ENCODE data around the gene PREPL. TPM values are rescaled to one million over a fixed set of nuclear protein-coding genes. Genes with fewer than 3 reads are reported as not detected.

The PREPL gene
- total and polyA plus RNA-seq, 10 of the 15 experiments (the other 5 are each of a cell fraction or from before 2014, with no cell fraction given), result 9.2 to 43.0 (median 20.4) TPM

GRCh38 chr2:44285174-44285573, 76.1 kb downstream of the PREPL start:
- peaks cover 0 to 2% of the 10 kb centered on the region in 2 experiments; a peak in 1 of 4 replicates for H3K27me3 ChIP-seq (replicated peaks in 1 of 2; ENCODE audit: control insufficient read depth in 2 of 2, insufficient read depth in 2 of 2, low read length in 1 of 2)
- DNase-seq (ENCODE audit: low read depth, low spot score) (no peak), FAIRE-seq (no peak), ATAC-seq (no peak)
- no peaks in the 10 kb centered on the region for H3K79me2 ChIP-seq (ENCODE audit: control insufficient read depth, insufficient read depth, low read length)
- H3K27ac ChIP-seq (ENCODE audit: control insufficient read depth, insufficient read depth), result no peak overlapping the region
- no TSS peak for BruUV-seq (replicated peaks)
- H3K4me3 ChIP-seq, result no peak overlapping the region
- no peaks in the 10 kb centered on the region for H3K36me3 ChIP-seq (ENCODE audit: control insufficient read depth in 2 of 2, insufficient read depth in 2 of 2, low read length in 1 of 2)
- no peaks in the 10 kb centered on the region for H4K20me1 ChIP-seq (ENCODE audit: control insufficient read depth, insufficient read depth)
- TF ChIP-seq ATF2 (IDR thresholded peaks at IDR 0.05; ENCODE audit: low read length), result no peak
- TF ChIP-seq BCLAF1 (IDR thresholded peaks at IDR 0.05), result no peak
- TF ChIP-seq FOS (IDR thresholded peaks at IDR 0.05; ENCODE audit: borderline replicate concordance, extremely low read depth, insufficient read length), result no peak
- no peak for TF ChIP-seq EZH2 (IDR thresholded peaks at IDR 0.05; ENCODE audit: borderline replicate concordance, control insufficient read depth, low read depth, low read length)
- TF ChIP-seq SRF (IDR thresholded peaks at IDR 0.05; ENCODE audit: low read depth in 2 of 2, low read length in 2 of 2), result no peak
- no peak for TF ChIP-seq CBX3 (IDR thresholded peaks at IDR 0.05; ENCODE audit: borderline replicate concordance, low read depth)
- no peak for TF ChIP-seq SKIL (IDR thresholded peaks at IDR 0.05; ENCODE audit: low read depth, poor library complexity, severe bottlenecking)
- no peak for TF ChIP-seq NFYB (IDR thresholded peaks at IDR 0.05; ENCODE audit: insufficient read depth, low read depth, low read length)
- no peak for TF ChIP-seq RAD51 (IDR thresholded peaks at IDR 0.05)
- no peak for TF ChIP-seq YBX1 (IDR thresholded peaks at IDR 0.05)
- TF ChIP-seq TCF3 (IDR thresholded peaks at IDR 0.05; ENCODE audit: borderline replicate concordance, insufficient read depth, low read depth, low read length), result no peak
- no peak overlapping the region for H2AFZ ChIP-seq (ENCODE audit: control insufficient read depth, low read depth, low read length)
- H3K4me1 ChIP-seq (ENCODE audit: control insufficient read depth, insufficient read depth, low read length), result no peaks in the 10 kb centered on the region
- intact Hi-C loops (cut with micrococcal nuclease; ENCODE audit: unreplicated experiment), result no loop called here
- ChIA-PET RAD21 (ENCODE audit: unreplicated experiment) (no interaction called here), POLR2A (no interaction called here), SMC1A (ENCODE audit: uncharacterized antibody, unreplicated experiment) (no interaction called here), CTCF (interaction anchor here (0.9 kb wide), 1 partner anchor 9 kb away, joined by 4 read pairs; no protein-coding TSS in a partner anchor)
- no peak overlapping the region for H3K9ac ChIP-seq (ENCODE audit: control insufficient read depth, insufficient read depth, low read length)
- H3K4me2 ChIP-seq (ENCODE audit: control insufficient read depth, insufficient read depth), result no peak overlapping the region
- WGBS (ENCODE audit: insufficient coverage, insufficient replicate concordance, low lambda C conversion rate, missing lambda C conversion rate), result 55% methylated on average over 5 of the region's 5 CpGs
- no peaks in the 10 kb centered on the region for H3K9me3 ChIP-seq (replicated peaks; ENCODE audit: control insufficient read depth, insufficient read depth, low read length)
- in situ Hi-C loops (cut with MboI), result no loop called here
